ENCODE measurements around the gene ARFIP1.

The ARFIP1 gene

GRCh38 chr4:152929888-152930287 is 150.1 kb downstream of the ARFIP1 start:
- Histone ChIP-seq H3K27ac (no peak overlapping the region), H3K4me3 (no peak overlapping the region)

DNA sequence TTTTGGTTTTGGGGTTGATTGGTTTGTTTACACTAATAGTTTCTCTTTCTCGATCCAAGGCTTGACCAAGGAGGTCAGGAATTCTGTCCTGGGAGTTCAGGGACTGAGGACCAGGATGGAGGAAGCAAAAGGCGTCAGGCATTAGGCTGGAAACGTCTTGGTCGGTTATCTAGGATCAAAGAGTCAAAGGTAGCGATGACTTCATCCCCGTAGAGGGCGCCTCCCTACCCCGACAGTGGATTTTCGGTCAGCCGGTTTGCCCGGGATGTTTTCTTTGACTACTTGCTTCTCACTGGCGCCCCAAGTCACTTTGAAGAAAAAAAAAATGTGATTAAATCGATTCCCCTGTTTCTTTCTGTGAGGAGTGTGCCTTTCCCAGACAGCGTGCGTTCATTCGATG is 155.4 kb downstream of the ARFIP1 start:
- Histone ChIP-seq H3K27ac (peak overlapping the region in 4 of 21 experiments; percentile 75 to 85 (median 79)), H3K4me3 (peak overlapping the region in 2 of 7 experiments; percentile 65 to 72)

- H3K27ac ChIP-seq = peak within 1 kb of the TSS in 18 of 21 experiments; percentile 44 to 85 (median 74)
Measured at GRCh38 chr4:152935631-152936445, 156.1 kb downstream of the ARFIP1 start, which contains the start of gene FHDC1. FHDC1 (plus strand) TSS chr4:152936323; CDS start chr4:152943058, 6,735 bp downstream.

DNA sequence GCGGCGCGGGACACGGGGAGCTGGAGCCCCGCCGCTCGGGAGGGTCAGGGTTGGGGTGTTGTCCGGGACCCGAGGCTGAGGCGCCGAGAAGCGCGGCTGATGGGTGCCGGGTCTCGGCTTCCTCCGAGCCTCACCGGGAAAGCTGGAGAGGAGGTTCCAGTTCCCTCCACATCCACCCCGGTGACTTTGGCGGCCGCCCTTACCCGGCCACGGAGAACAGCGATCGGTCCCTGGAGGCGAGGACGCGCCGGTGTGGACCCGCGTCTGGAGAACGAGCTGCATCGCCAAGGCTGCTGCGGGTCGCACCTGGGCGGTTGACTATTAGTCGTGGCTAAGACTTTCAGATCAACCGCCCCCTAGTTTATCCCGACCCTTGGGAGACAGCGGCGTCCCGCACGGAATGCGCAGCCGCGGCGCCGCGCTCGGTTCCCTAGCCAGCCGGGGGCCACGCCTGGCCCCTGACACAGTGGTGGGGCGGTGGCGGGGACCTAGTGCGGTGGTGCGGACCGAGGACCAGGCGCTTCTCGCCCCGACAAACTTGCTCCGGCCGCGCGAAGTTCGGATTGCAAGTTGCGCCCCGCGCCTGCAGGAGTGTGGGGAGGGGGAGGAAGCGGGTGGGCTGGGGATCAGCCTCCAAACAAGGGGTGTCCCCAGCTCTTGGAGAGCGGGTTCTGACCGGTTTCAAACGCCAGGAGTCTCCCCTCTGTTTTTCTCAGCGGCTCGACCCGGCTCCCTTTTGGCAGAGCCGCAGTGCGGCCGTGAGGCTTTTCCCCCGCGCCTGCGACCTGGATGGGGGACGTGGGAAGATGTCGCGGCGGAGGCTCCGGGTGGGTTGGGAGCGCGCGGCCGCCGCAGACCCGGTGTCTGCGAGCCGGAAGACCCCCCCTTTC is 156.9 kb downstream of the ARFIP1 start:
- Histone ChIP-seq H3K27ac (peak overlapping the region in 18 of 21 experiments; percentile 9 to 85 (median 74)), H3K4me3 (peak overlapping the region; percentile 44 to 83 (median 65))

More at GRCh38 chr4:152935631-152936445, 156.1 kb downstream of the ARFIP1 start, which contains the start of gene FHDC1:
- peak within 1 kb of the TSS; percentile 44 to 83 (median 65) for H3K4me3 ChIP-seq

- H3K27ac ChIP-seq = peak overlapping the region in 18 of 21 experiments; percentile 9 to 85 (median 74)
- peak overlapping the region; percentile 44 to 83 (median 65) for H3K4me3 ChIP-seq
Measured at GRCh38 chr4:152937336-152938236, 157.8 kb downstream of the ARFIP1 start.

DNA sequence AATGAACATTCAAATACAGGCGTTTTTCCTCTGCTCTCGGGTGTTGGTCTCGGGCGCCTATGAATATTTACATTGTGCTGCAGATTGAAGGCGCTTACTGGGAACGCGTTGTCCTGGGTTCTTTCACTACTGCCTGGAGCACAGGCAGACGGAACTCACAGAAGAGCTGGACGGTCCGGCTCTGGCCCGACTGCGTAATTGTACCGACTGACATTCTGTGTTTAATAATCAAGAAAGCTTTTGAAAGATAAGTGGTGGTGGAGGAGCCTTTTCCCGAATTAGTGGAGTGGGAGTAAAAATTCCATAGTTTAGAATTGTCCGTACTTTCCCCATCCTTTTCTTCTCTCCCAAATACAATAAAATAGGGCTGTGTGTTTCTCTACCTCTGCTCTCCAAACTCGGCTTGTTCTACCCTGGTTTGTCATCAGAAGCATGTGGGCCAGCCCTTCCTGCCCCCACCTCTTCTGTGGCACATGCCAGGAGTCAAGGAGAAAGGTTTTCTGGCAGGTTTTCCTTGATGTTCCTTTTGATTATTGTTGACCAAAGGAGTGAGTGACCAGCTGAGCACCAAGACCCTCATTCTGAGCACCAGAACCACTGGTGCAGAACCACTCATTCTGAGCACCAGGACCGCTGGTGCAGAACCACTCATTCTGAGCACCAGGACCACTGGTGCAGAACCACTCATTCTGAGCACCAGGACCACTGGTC is 158.6 kb downstream of the ARFIP1 start:
- Histone ChIP-seq H3K4me3 (peak overlapping the region; percentile 44 to 83 (median 65)), H3K27ac (peak overlapping the region in 8 of 21 experiments; percentile 44 to 85 (median 77))

DNA sequence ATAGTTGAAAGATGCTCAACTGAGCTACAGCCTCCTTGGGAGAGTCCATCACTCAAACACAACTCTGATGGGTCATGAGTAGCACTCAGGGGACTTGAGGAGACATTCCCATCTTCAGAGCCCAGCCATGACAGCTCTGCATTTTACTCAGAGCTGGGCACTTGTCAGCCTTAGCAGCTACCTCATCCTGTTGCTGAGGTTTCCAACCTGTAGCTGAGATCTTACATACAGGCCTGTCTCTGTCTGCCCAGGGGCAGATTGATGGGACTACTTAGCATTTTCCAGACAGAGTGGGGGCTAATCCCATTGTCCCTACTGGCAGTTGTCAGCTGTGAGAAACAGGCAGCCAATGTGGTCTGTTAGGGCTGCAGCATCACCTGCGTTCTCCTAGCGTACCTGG is 159.9 kb downstream of the ARFIP1 start:
- Histone ChIP-seq H3K27ac (no peak overlapping the region), H3K4me3 (no peak overlapping the region)

- Histone ChIP-seq H3K27ac (no peak overlapping the region), H3K4me3 (no peak overlapping the region)
Measured at GRCh38 chr4:152940461-152940860, 160.7 kb downstream of the ARFIP1 start.

- Histone ChIP-seq H3K4me3 (no peak overlapping the region), H3K27ac (no peak overlapping the region)
Measured at GRCh38 chr4:152941411-152941810, 161.7 kb downstream of the ARFIP1 start.

DNA sequence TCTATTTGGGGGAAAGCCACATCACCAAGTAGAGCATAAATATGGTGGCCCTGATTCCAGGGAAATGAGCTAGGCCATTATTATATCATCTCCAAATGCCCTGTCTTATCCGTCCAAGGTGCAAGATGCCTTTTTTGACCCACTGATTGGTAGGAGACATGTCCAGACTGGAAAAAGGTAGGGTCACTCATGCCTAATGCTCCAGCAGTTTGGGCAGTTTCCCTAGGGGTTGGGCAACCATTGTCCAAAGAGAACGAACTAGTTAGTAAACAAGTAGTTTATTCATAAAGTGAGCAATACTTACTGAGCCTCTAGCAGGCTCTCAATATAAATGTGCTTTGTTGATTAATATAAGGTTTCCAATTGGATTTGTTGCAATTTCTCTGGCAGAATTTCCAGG is 162.6 kb downstream of the ARFIP1 start:
- H3K27ac ChIP-seq = no peak overlapping the region
- no peak overlapping the region for H3K4me3 ChIP-seq

DNA sequence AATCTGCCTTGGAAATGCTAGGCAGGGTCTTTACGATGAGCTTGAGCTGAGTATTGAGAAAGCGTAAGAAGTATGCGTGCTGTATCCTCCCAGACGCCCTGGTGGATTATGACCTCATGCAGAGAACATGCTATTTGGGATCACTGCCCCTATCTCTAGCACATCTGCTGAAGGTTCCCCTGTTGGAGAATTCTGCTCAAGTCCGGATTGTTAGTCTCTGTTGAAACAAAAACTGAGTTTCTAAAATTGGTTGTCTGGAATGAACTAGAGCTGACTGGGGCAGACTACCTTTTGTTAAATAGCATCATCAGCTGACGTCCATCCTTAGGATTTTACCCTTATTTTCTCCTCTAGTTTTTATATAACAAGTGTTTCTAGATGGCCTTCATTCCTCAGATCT is 163.9 kb downstream of the ARFIP1 start:
- peak overlapping the region in 3 of 21 experiments; percentile 31 to 61 (median 41) for H3K27ac ChIP-seq
- no peak overlapping the region for H3K4me3 ChIP-seq

DNA sequence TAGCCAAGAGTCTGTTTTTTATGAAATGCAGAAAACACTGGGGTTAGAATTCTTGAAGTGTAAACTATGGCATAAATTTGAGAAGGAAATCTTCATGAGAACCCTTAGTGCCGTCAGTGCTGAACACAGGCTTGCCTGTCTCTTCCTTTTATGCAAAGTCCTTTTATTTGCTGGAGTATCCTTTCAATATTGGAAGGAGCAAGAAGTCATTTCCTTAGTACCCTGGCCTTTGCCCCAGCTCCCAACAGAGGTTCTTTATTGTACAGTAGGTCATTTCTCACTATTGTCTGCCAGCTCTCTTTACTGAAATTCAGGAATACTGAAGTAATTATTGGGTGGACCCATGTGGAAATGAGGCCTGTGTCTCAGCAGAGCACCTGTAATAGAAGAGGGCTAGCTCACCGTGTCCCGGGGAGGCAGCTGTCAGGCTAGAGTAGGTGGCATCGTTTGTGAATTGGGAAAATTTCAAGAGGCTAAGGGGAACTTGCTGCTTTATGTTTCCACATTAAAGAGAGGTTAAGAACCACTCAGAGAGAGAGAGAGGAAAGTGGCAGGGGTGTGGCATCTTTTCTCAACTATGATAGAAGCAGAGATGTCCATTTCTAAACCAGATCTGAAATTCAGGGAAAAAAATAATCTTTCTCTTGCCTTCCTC is 165.0 kb downstream of the ARFIP1 start:
- peak overlapping the region in 2 of 21 experiments; percentile 34 to 43 for H3K27ac ChIP-seq
- H3K4me3 ChIP-seq = no peak overlapping the region

GRCh38 chr4:152945639-152946038 is 165.9 kb downstream of the ARFIP1 start:
- Histone ChIP-seq H3K4me3 (no peak overlapping the region), H3K27ac (no peak overlapping the region)

DNA sequence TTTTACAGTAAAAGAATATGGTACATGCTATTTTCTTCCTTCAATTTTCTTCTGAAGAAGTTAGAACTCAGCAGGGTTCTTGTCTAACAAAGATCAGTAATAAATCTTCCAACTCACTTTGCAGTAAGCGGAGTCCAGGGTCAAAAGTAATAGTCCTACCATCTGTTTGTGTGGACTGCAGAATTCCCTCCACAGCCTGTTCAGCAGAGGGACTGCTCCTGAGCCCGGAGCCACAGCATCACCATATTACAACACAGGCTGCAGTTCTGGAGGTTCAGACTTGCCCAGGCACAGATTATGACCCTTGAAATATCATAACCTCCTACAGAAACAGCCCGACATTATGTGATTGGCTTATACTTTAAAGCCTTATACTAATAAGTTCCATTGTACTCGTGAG is 166.7 kb downstream of the ARFIP1 start:
- Histone ChIP-seq H3K27ac (peak overlapping the region in 1 of 21 experiments; percentile 20), H3K4me3 (no peak overlapping the region)

DNA sequence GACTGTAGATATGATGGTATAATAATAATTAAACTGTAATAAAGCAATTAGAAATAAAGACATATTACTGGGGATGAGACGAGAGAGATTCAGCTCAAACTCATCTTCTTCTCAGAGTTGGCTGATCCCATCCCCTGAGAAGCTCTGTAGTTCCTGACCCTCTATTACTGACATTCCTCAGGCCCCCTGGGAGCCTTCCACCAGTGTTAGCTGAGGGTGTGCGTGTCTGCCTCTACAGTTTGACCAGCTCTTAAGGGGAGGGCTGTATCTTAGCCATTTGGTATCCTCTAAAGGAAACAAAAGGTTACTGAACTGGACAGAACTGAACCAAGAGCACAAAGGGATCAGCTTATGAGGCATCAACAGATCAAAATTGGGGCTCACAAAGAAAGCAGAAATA is 167.6 kb downstream of the ARFIP1 start:
- Histone ChIP-seq H3K4me3 (no peak overlapping the region), H3K27ac (no peak overlapping the region)

- Histone ChIP-seq H3K4me3 (no peak overlapping the region), H3K27ac (no peak overlapping the region)
Measured at GRCh38 chr4:152949930-152950329, 170.2 kb downstream of the ARFIP1 start.

- H3K27ac ChIP-seq = no peak overlapping the region
- no peak overlapping the region for H3K4me3 ChIP-seq
Measured at GRCh38 chr4:152950402-152951274, 170.9 kb downstream of the ARFIP1 start.

Data from skin epidermis (tissue), 12 donors.